Loucy (cell line): ENCODE data around the gene MDFI.

Experiments
- H2AFZ ChIP-seq: fragments of 200-600 bp; sonication (generic); 2 replicates; pipeline ENCODE4 v1.6.0; 2016; ENCODE audit warnings: antibody characterized with exemption, mild to moderate bottlenecking, low read length, moderate library complexity
- H3F3A ChIP-seq: fragments of 200-600 bp; 2 replicates; pipeline ENCODE4 v1.6.0; 2016; ENCODE audit warnings: antibody characterized with exemption, low read depth, mild to moderate bottlenecking
- H3K27me3 ChIP-seq: fragments of 200-600 bp; sonication (generic); 2 replicates; pipeline ENCODE4 v1.6.1; 2014; ENCODE audit warnings: low read length, mild to moderate bottlenecking; ENCODE audit not compliant: insufficient read depth, poor library complexity, severe bottlenecking
- H3K36me3 ChIP-seq: fragments of 200-600 bp; sonication (generic); 2 replicates; pipeline ENCODE4 v1.6.1; 2016; ENCODE audit warnings: low read length; ENCODE audit not compliant: insufficient read depth
- H3K4me1 ChIP-seq: fragments of 200-600 bp; sonication (generic); 2 replicates; pipeline ENCODE4 v1.5.1; 2014; ENCODE audit warnings: low read length, mild to moderate bottlenecking; ENCODE audit not compliant: insufficient read depth, poor library complexity, severe bottlenecking
- H3K4me2 ChIP-seq: fragments of 200-600 bp; sonication (generic); 2 replicates; pipeline ENCODE4 v1.6.0; 2014; ENCODE audit warnings: antibody characterized with exemption, low read length, low read depth, mild to moderate bottlenecking; ENCODE audit not compliant: poor library complexity, severe bottlenecking
- H3K4me3 ChIP-seq: fragments of 200-600 bp; sonication (generic); 2 replicates; pipeline ENCODE4 v1.5.1; 2014; ENCODE audit warnings: low read length, mild to moderate bottlenecking, mixed read lengths; ENCODE audit not compliant: poor library complexity, severe bottlenecking
- H3K79me2 ChIP-seq: fragments of 200-600 bp; sonication (generic); 2 replicates; pipeline ENCODE4 v1.6.1; 2014; ENCODE audit warnings: low read length; ENCODE audit not compliant: insufficient read depth
- H3K9ac ChIP-seq: fragments of 200-600 bp; sonication (generic); 2 replicates; pipeline ENCODE4 v1.6.0; 2014; ENCODE audit warnings: mild to moderate bottlenecking, low read depth, low read length, moderate library complexity; ENCODE audit not compliant: poor library complexity, severe bottlenecking
- H3K9me2 ChIP-seq: fragments of 200-600 bp; sonication (generic); replicated peaks from 2 replicates; pipeline ENCODE4 v1.6.1; 2016; ENCODE audit warnings: low read depth, low read length, mixed read lengths
- H3K9me3 ChIP-seq: fragments of 200-600 bp; sonication (generic); 2 replicates; pipeline ENCODE4 v1.6.1; 2014; ENCODE audit warnings: mild to moderate bottlenecking, antibody characterized with exemption, low read length, low read depth; ENCODE audit not compliant: insufficient read depth
- H4K20me1 ChIP-seq: fragments of 200-600 bp; sonication (generic); 2 replicates; pipeline ENCODE4 v1.6.0; 2014; ENCODE audit warnings: antibody characterized with exemption, low read length, mild to moderate bottlenecking; ENCODE audit not compliant: insufficient read depth, poor library complexity, severe bottlenecking
- CTCF ChIP-seq: fragments of 200-600 bp; sonication (generic); conservative IDR thresholded peaks from 2 replicates; pipeline ENCODE4 v1.5.1; 2014; ENCODE audit warnings: mild to moderate bottlenecking, antibody characterized with exemption, low read length
- EZH2phosphoT487 ChIP-seq: fragments of 200-600 bp; IDR thresholded peaks from 2 replicates; pipeline ENCODE4 v1.6.1; 2018; ENCODE audit warnings: antibody characterized with exemption, mild to moderate bottlenecking, moderate library complexity, borderline replicate concordance

MDFI gene

GRCh38 chr6:41700463-41701347, 62.4 kb downstream of the MDFI start:
- H2AFZ ChIP-seq = no peak overlapping the region
- no peaks in the 10 kb centered on the region for H3K27me3 ChIP-seq
- no peaks in the 10 kb centered on the region for H3F3A ChIP-seq
- no peaks in the 10 kb centered on the region for H3K4me1 ChIP-seq
- no peak for TF ChIP-seq CTCF
- TF ChIP-seq EZH2phosphoT487 = no peak
- H3K4me3 ChIP-seq = no peak overlapping the region
- no peaks in the 10 kb centered on the region for H3K9me3 ChIP-seq
- no peaks in the 10 kb centered on the region for H4K20me1 ChIP-seq
- H3K36me3 ChIP-seq = no peaks in the 10 kb centered on the region
- H3K4me2 ChIP-seq = no peak overlapping the region
- H3K79me2 ChIP-seq = no peaks in the 10 kb centered on the region
- H3K9me2 ChIP-seq = no peaks in the 10 kb centered on the region
- H3K9ac ChIP-seq = no peak overlapping the region

DNA sequence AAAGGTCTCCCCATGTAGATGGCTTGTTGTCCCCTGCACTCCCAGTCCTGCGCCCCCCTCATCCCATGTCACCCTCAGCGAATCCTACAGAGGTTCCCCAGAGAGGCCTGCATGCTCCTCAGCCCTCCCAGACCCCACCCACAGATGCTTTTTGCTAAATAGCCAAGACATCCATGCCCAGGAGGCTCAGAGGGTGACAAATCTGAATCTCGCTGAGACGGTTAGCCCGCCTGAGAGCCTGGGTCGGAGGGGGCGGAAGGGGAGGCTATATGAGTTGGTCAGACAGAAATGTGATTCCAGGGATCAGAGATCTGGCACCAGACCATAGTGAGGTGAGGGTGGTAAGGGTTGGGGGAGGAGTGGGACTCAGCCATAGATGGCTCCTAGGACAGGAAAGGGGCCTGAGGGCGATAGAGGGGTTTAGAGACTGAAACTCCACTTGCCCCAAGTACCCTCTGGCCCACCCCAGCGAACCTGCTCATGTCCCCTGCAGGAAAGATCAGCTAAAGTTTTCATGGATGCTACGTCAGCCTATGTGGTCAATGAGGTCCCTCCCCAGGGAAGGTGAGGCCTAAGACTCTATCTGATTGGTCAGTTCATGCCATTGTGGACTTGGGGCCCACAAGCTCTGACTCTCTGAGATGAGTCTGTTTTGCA, 63.9 kb downstream of the MDFI start:
- Histone ChIP-seq H3K4me3 (no peak overlapping the region), H3F3A (no peaks in the 10 kb centered on the region), H3K9me2 (no peaks in the 10 kb centered on the region), H3K9ac (no peak overlapping the region), H3K4me2 (no peak overlapping the region), H3K27me3 (no peaks in the 10 kb centered on the region), H3K79me2 (no peaks in the 10 kb centered on the region), H2AFZ (no peak overlapping the region), H3K36me3 (no peaks in the 10 kb centered on the region), H3K9me3 (no peaks in the 10 kb centered on the region), H3K4me1 (peaks cover 13% of the 10 kb centered on the region), H4K20me1 (no peaks in the 10 kb centered on the region)
- TF ChIP-seq CTCF (no peak), EZH2phosphoT487 (no peak)

GRCh38 chr6:41702771-41703494, 64.7 kb downstream of the MDFI start:
- H3K4me3 ChIP-seq = no peak overlapping the region
- no peaks in the 10 kb centered on the region for H3K27me3 ChIP-seq
- H3K9me3 ChIP-seq = no peaks in the 10 kb centered on the region
- no peak for TF ChIP-seq EZH2phosphoT487
- no peak for TF ChIP-seq CTCF
- no peaks in the 10 kb centered on the region for H3F3A ChIP-seq
- H3K4me2 ChIP-seq = no peak overlapping the region
- no peaks in the 10 kb centered on the region for H3K36me3 ChIP-seq
- no peaks in the 10 kb centered on the region for H4K20me1 ChIP-seq
- H2AFZ ChIP-seq = no peak overlapping the region
- H3K9me2 ChIP-seq = no peaks in the 10 kb centered on the region
- H3K79me2 ChIP-seq = no peaks in the 10 kb centered on the region
- H3K9ac ChIP-seq = no peak overlapping the region
- peaks cover 20% of the 10 kb centered on the region for H3K4me1 ChIP-seq
